NOMO-1 treated with dmso at 0.1 percent for 144 hours (cell line): ENCODE data around the gene AP1G2.

Experiments
- DNase-seq: peaks from one replicate; lab custom pipeline; 2025; ENCODE audit not compliant: unreplicated experiment; lab: John Stamatoyannopoulos, UW

AP1G2 gene

DNA sequence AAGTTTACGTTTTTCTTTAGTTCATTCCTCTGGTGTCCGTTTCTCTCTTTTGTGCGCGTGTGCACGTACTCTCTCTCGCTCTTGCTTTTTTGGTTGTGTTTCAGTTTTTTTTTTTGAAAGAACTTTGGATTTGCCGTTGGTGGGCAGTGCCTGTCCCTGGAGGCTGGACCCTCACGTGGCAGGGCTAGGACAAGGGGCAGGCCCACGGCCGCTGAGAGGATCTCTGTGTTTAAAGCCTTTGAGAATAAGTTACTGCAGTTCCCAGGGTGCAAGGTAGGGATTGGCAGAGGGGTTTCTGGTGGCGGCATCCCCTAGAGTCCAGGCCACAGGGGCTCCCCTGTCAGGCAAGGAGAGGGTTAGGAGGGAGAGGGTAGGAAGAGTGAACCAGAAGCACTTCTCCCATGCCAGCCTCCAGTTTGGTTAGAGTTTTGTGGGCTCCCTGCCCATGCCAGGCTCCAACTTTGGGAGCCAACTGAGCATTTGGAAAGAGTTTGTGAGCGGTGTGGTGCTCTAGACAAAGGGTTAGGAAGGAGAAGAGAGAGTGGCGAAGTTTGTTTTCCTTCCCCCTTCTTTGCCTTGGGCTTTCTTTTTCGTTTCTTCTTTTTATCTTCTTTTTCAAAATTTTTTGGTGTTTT lies 46.6 kb downstream of the AP1G2 start:
- no peak for DNase-seq

DNA sequence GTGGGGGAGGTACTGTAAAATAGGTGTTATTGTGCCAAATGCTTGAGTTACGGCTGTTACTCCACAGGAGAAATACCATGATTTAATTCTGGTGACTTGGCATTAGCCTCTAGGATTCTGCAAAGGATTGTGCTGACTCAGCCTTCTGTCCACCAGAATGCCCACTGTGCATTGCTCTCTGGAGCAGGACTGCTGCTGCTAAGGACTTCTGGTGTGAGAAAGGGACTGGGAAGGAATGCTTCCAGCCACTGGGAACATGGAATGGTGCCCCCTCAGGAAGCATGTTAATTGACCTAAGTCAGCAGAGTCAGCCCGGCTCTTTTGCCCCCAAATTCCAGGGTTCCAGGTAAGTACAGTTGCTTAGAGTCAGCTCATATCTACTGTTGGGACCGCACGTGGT lies 48.9 kb downstream of the AP1G2 start:
- no peak for DNase-seq

DNA sequence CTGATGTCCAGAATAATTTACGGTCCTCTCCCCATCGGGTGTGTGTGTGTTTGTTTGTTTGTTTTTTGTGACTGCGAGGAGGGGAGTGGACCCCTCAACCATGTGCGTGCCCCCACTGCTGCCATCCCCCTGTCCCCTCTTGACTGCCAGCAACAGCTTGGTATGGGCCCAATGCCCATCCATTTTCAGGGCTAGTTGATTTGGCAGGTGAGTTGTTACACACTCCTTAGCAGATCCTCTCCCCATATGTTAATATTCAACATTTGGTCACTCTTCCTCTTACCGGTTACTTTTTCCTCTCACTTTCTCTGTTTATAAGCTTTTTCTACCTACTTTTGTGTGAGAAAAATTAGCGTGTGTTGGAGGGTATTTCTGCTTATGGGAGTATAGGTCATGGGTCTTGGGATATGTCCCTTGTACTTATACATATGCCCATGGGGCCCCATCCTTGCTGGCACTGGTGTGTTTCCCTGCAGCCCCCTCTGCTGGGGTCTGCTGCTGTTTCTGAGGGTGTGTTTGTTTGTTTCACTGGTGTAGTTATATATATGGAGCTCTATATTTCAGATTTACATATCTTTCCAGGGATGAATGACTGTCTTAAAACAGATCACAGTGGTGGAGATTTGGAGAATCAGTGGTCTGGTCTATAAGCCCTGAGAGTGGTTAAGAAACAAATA lies 49.8 kb downstream of the AP1G2 start:
- DNase-seq, result no peak

DNA sequence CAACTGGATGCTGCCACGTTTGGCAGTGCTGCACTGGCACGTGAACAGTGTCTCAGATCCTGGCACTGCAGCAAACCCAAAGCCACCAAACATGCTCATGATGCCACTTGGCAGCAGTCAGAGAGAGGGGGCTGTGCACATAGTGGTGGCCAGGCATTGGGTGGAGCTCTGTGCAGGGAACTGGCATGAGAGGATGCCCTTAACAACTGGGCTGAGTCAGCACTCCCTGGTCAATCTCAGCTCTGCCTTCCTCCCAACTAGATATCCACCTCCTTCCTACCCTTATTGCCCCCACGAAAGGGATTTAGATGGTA lies 53.0 kb downstream of the AP1G2 start:
- no peak for DNase-seq

DNA sequence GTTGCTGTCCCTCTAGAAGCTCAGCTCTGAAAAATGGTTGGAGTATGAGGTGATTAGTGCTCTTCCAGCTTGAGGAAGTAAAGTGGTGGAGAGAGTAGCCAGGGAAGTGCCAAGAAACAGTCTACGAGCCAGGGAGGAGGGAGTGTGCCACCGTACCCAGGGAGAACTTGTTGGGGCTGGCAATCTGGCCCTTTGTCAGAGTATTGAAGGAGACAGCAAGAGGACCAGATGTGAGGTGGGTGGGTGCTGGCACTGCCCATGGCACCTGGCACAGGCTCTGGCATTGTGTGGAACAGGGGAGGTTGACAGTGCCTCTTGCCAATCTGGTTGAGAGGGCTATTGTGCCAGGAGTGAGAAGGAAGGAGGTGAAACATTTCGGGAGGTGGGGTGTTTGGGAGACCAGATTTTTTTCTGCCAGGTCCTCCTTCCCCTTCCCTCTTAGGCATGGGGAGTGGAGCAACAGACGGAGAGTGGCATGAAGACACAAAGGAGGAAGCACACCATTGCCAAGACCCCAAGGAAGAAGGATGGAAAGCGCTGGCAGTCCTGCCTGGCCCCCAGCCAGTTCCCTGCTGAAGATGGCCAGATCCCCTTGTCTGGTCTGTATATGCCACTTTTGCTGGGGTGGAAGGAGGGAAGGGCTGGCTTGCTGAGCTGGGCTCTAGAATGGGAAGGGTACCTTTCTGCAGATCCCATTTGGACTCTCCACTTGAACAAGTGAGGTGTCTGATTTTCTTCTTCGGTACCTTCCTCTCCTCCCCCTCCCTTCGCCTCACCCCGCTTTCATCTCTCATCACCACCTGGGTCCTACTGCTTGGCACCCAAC lies 53.6 kb downstream of the AP1G2 start:
- no peak for DNase-seq

DNA sequence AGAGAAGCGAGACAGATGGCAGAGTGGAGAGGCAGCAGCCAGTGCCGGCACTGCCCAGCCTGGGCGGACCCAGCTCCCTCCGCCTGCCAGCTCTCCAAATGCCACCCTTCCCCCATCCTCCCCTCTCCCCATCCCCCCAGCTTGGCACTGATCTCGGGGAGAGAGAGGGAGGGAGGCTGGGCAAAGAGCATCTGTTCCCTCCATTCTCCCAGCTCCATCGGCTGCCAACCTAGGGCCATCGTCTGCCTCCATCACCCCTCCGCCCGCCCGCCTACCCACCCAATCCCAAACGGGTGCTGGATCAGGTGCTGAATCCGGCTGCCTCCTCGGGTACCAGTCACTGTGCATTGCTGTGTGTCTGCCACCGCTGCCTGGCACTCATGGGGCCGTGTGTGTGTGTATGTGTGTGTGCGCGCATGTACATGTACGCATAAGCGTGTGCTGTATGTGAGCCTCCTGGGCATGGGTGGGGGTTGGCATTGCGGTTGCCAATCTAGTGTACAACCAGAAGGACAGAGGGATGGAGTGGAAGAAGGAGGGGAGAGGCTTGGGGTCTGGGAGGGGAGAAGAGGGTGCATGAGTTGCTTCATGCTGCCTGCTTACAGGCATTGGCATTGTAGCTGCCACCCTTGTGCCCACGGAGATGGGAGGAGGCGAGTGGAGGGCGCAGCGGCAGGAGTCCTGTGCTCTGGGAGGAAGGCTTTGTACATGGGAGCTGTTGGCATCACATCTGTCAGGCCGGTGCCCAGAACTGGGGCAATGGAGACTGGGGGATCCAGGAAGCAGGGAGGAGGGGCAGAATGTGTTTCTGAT lies 54.4 kb downstream of the AP1G2 start:
- DNase-seq, result no peak

DNA sequence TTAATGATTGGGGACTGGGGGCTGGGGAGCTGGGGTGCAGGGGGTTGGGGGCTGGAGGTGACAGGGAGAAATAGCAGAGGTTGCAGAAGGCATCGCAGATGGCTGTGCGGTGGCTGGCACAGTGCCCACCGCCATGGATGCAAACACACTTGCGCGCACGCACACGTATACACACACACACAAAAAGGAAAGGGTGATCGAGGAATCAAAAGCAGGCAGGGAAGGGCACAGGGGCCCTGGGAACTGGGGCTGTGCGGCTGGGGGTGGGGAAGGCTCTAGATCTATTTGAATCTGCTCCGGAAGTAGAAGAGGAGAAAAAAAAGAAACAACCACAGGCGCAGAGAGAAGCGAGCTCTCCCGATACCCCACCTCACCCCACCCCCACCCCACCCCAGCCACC lies 55.4 kb downstream of the AP1G2 start:
- DNase-seq, result no peak
